IMR-90 (cell line): Measurements from ENCODE around the gene CABYR. TPM values are rescaled to one million over a fixed set of nuclear protein-coding genes. Genes with fewer than 3 reads are reported as not detected.

Experiments used
- ATAC-seq: fragments of 200-7000 bp; cut with Tn5 transposase; 2 replicates; pipeline ENCODE4 v1.9.1; 2020; ENCODE audit warnings: low read depth, mild to moderate bottlenecking, moderate library complexity
- BruUV-seq: library from RNA; stranded (reverse); fragments of 400-500 nt; replicated peaks from 2 replicates; lab custom pipeline; 2021; lab: Mats Ljungman, UMichigan
- CTCF ChIA-PET: fragments of 300-600 bp; formaldehyde crosslinking; extraction: SDS; loops from one replicate; lab custom pipeline; 2021; ENCODE audit warnings: antibody characterized with exemption; lab: Yijun Ruan, JAX
- POLR2A ChIA-PET: fragments of 300-600 bp; sonication (Branson Sonifier 250); formaldehyde crosslinking; loops from one replicate; lab custom pipeline; 2022; ENCODE audit warnings: antibody characterized with exemption; ENCODE audit not compliant: unreplicated experiment; lab: Charles Lee
- DNase-seq: peaks from one replicate; pipeline ENCODE4 v3.0.0; 2013
- H2AFZ ChIP-seq: replicated peaks from 2 replicates; pipeline ENCODE3; 2013; ENCODE audit warnings: low read length, mild to moderate bottlenecking; ENCODE audit not compliant: poor library complexity
- H2AK5ac ChIP-seq: 2 replicates; pipeline ENCODE4 v1.6.1; 2013; ENCODE audit warnings: low read depth, low read length, inconsistent platforms
- H2AK9ac ChIP-seq: replicated peaks from 2 replicates; pipeline ENCODE3; 2013; ENCODE audit warnings: mild to moderate bottlenecking, low read depth, low read length, moderate library complexity; ENCODE audit not compliant: poor library complexity
- H2BK120ac ChIP-seq: 2 replicates; pipeline ENCODE4 v1.6.1; 2013; ENCODE audit warnings: low read depth, low read length, inconsistent platforms
- H2BK15ac ChIP-seq: 3 replicates; pipeline ENCODE4 v1.6.1; 2013; ENCODE audit warnings: low read depth, low read length, inconsistent platforms
- H2BK20ac ChIP-seq: 2 replicates; pipeline ENCODE4 v1.6.1; 2013; ENCODE audit warnings: low read depth, mild to moderate bottlenecking, inconsistent platforms, low read length, moderate library complexity
- H2BK5ac ChIP-seq: 2 replicates; pipeline ENCODE4 v1.6.1; 2013; ENCODE audit warnings: mild to moderate bottlenecking, low read depth, low read length, inconsistent platforms; ENCODE audit not compliant: poor library complexity, severe bottlenecking
- H3K14ac ChIP-seq: replicated peaks from 2 replicates; pipeline ENCODE4 v1.6.1; 2013; ENCODE audit warnings: low read depth, low read length, inconsistent platforms
- H3K18ac ChIP-seq: 2 replicates; pipeline ENCODE4 v1.6.1; 2013; ENCODE audit warnings: low read depth, low read length, control low read depth
- H3K23ac ChIP-seq: 2 replicates; pipeline ENCODE4 v1.6.1; 2013; ENCODE audit warnings: low read depth, low read length, inconsistent platforms
- H3K27ac ChIP-seq: 2 replicates; pipeline ENCODE4 v1.5.1; 2013; ENCODE audit warnings: mild to moderate bottlenecking, control low read depth, low read length; ENCODE audit not compliant: insufficient read depth
- H3K27me3 ChIP-seq: 2 replicates; pipeline ENCODE4 v1.6.1; 2013; ENCODE audit warnings: low read length; ENCODE audit not compliant: control insufficient read depth, insufficient read depth
- H3K36me3 ChIP-seq: 2 replicates; pipeline ENCODE4 v1.6.1; 2013; ENCODE audit warnings: low read length, mixed read lengths; ENCODE audit not compliant: control insufficient read depth, insufficient read depth
- H3K4ac ChIP-seq: 2 replicates; pipeline ENCODE4 v1.6.1; 2013; ENCODE audit warnings: low read depth, low read length, inconsistent platforms
- H3K4me1 ChIP-seq: 2 replicates; pipeline ENCODE4 v1.6.1; 2013; ENCODE audit warnings: low read length, mixed read lengths; ENCODE audit not compliant: control insufficient read depth, insufficient read depth
- H3K4me2 ChIP-seq: 2 replicates; pipeline ENCODE4 v1.6.1; 2013; ENCODE audit warnings: low read depth, mild to moderate bottlenecking, control low read depth, low read length, moderate library complexity
- H3K4me3 ChIP-seq: 2 replicates; pipeline ENCODE4 v1.5.1; 2013; ENCODE audit warnings: low read depth, mild to moderate bottlenecking, control low read depth, low read length, moderate library complexity; ENCODE audit not compliant: insufficient read depth
- H3K56ac ChIP-seq: 2 replicates; pipeline ENCODE4 v1.6.1; 2013; ENCODE audit warnings: low read length, inconsistent platforms; ENCODE audit not compliant: insufficient read depth; ENCODE audit errors: extremely low read depth
- H3K79me1 ChIP-seq, 2 experiments: 2 replicates each; pipeline ENCODE4 v1.6.1; 2013; ENCODE audit warnings: low read length in 2 of 2, inconsistent platforms in 1 of 2, low read depth in 1 of 2
- H3K9ac ChIP-seq: 2 replicates; pipeline ENCODE4 v1.6.1; 2013; ENCODE audit warnings: low read depth, low read length, control low read depth
- H3K9me1 ChIP-seq: 2 replicates; pipeline ENCODE4 v1.6.1; 2013; ENCODE audit warnings: low read length, inconsistent platforms; ENCODE audit not compliant: insufficient read depth
- H3K9me3 ChIP-seq: 2 replicates; pipeline ENCODE4 v1.6.1; 2013; ENCODE audit warnings: low read length; ENCODE audit not compliant: control insufficient read depth, insufficient read depth
- H4K20me1 ChIP-seq: 2 replicates; pipeline ENCODE4 v1.6.1; 2013; ENCODE audit warnings: low read length, inconsistent platforms; ENCODE audit not compliant: insufficient read depth
- H4K5ac ChIP-seq: 2 replicates; pipeline ENCODE4 v1.6.1; 2013; ENCODE audit warnings: mild to moderate bottlenecking, low read depth, low read length, control low read depth
- H4K8ac ChIP-seq, 2 experiments: 2 replicates each; pipeline ENCODE4 v1.6.1; 2013; ENCODE audit warnings: low read depth in 2 of 2, low read length in 2 of 2, control low read depth in 1 of 2, inconsistent platforms in 1 of 2
- H4K91ac ChIP-seq: 2 replicates; pipeline ENCODE4 v1.6.1; 2013; ENCODE audit warnings: low read depth, low read length, inconsistent platforms; ENCODE audit not compliant: insufficient read depth
- CEBPB ChIP-seq: IDR thresholded peaks from 2 replicates; pipeline ENCODE4 v1.6.1; 2012; ENCODE audit warnings: low read depth, low read length, improper control_type of control experiment
- CHD1 ChIP-seq: IDR thresholded peaks from 2 replicates; pipeline ENCODE4 v1.6.1; 2012; ENCODE audit warnings: low read depth, low read length, improper control_type of control experiment
- FOS ChIP-seq: fragments of 150-350 bp; IDR thresholded peaks from 2 replicates; pipeline ENCODE4 v1.6.1; 2016; ENCODE audit warnings: low read depth, low read length
- MAZ ChIP-seq: IDR thresholded peaks from 2 replicates; pipeline ENCODE4 v1.6.1; 2012; ENCODE audit warnings: low read depth, mild to moderate bottlenecking, low read length, improper control_type of control experiment, moderate library complexity, borderline replicate concordance
- NFE2L2 ChIP-seq: fragments of 150-350 bp; IDR thresholded peaks from 2 replicates; pipeline ENCODE4 v1.6.1; 2016; ENCODE audit warnings: low read depth, mild to moderate bottlenecking, low read length
- POLR2A ChIP-seq: IDR thresholded peaks from 2 replicates; pipeline ENCODE4 v1.6.1; 2012; ENCODE audit warnings: mild to moderate bottlenecking, low read depth, low read length
- RFX5 ChIP-seq: IDR thresholded peaks from 2 replicates; pipeline ENCODE4 v1.8.0; 2012; ENCODE audit warnings: low read depth, mild to moderate bottlenecking, low read length, moderate library complexity
- WGBS, 2 experiments: methylation state at CpG; one replicate each; pipeline versions ENCODE4 v1.1.5 to v1.1.7; 2013; ENCODE audit warnings: missing lambda C conversion rate in 2 of 2; ENCODE audit not compliant: insufficient read length in 1 of 2; ENCODE audit errors: extremely low coverage in 2 of 2; 5-methylcytosine and 5-hydroxymethylcytosine counted together
- dilution Hi-C: fragments of 300-500 bp; cut with HindIII; formaldehyde crosslinking; loops from one replicate; pipeline ENCODE4 v1.14.3; 2018; ENCODE audit warnings: low sequenced_read_pairs; ENCODE audit not compliant: unreplicated experiment
- in situ Hi-C: fragments of 300-500 bp; cut with MboI; formaldehyde crosslinking; loops from 3 replicates; pipeline ENCODE4 v1.14.3; 2019; ENCODE audit warnings: low sequenced_read_pairs, inconsistent platforms, mixed read lengths
- intact Hi-C: fragments of 100-400 bp; cut with micrococcal nuclease; formaldehyde crosslinking; loops from 2 replicates; pipeline ENCODE4 v1.10.0; 2022
- polyA plus RNA-seq, 3 experiments: library from polyadenylated mRNA; depleted of rRNA; stranded (reverse); fragments of >200 nt; gene quantifications; 2 replicates each; pipeline ENCODE4 v1.2.3, GENCODE V29; 2012; ENCODE audit warnings: low replicate concordance in 1 of 3
- total RNA-seq: library from RNA; depleted of rRNA; stranded (reverse); fragments of >200 nt; gene quantifications from 2 replicates; pipeline ENCODE4 v1.2.3, GENCODE V29; 2012

Gene CABYR
- total and polyA plus RNA-seq, 2 of the 4 experiments (the other 2 are of a cell fraction) = 4.1 to 6.2 TPM

DNA sequence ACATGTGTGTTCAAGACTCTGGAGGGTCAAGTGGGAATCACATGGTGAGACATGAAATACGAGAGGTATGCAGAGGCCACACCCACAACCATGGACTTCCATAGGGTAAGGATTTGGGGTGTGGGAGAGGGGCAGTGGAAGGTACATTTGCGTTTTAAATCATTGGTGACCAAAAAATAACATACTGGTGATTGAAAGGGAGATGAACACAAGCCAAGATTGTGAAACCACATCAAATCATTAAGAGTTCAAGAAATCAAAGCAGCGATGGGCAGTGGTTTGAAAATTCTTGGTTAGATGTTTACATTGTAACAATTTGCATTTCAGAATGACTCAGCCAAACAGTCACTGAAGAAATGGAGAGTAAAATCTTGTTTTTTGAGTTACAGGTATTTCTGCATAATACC is 1.9 kb upstream of the CABYR start:
- peak overlapping the region; percentile 8; the same call in 1 of the 2 replicates for H3K4me2 ChIP-seq
- no peaks in the 10 kb centered on the region for H4K20me1 ChIP-seq
- no peak overlapping the region for H3K9ac ChIP-seq
- peaks cover 8% of the 10 kb centered on the region; the same call in 1 of the 2 replicates for H3K36me3 ChIP-seq
- dilution Hi-C loops = no loop called here
- no peak overlapping the region for H2BK20ac ChIP-seq
- H2AK9ac ChIP-seq = no peak overlapping the region
- H3K27ac ChIP-seq = no peak overlapping the region
- H2AFZ ChIP-seq = no peak overlapping the region
- H3K18ac ChIP-seq = peak overlapping the region; percentile 30; the same call in 1 of the 2 replicates
- no peak for ATAC-seq
- H2AK5ac ChIP-seq = no peak overlapping the region
- POLR2A ChIA-PET = no interaction called here
- H4K8ac ChIP-seq = no peak overlapping the region
- no peaks in the 10 kb centered on the region for H3K27me3 ChIP-seq
- no peak overlapping the region for H3K56ac ChIP-seq
- intact Hi-C loops = no loop called here
- no peak overlapping the region for H2BK15ac ChIP-seq
- no peak overlapping the region for H2BK5ac ChIP-seq
- BruUV-seq = no TSS peak
- H3K9me1 ChIP-seq = 0 out of 2 replicates have a peak, but pooled peaks cover 6% of the 10 kb centered on the region
- H3K4me1 ChIP-seq = peaks cover 2% of the 10 kb centered on the region
- no CpG with 5 or more reads among the region's 3 CpGs for WGBS, 2 experiments
- no peak overlapping the region for H3K14ac ChIP-seq
- TF ChIP-seq CEBPB = peak; percentile 71
- peak; percentile 40; the same call in 1 of the 2 replicates for TF ChIP-seq FOS
- TF ChIP-seq POLR2A = no peak
- peak; percentile 93 for TF ChIP-seq NFE2L2
- TF ChIP-seq RFX5 = no peak
- TF ChIP-seq MAZ = no peak
- no peak for TF ChIP-seq CHD1
- H3K23ac ChIP-seq = no peak overlapping the region
- in situ Hi-C loops = no loop called here
- no peak overlapping the region for H2BK120ac ChIP-seq
- peak; percentile 62 for DNase-seq
- no peak overlapping the region for H4K5ac ChIP-seq
- no peaks in the 10 kb centered on the region for H3K9me3 ChIP-seq
- H3K4ac ChIP-seq = no peak overlapping the region
- peaks cover 0 to 6% of the 10 kb centered on the region in 2 experiments; a peak in 1 of 4 replicates for H3K79me1 ChIP-seq
- no peak overlapping the region for H3K4me3 ChIP-seq
- H4K91ac ChIP-seq = no peak overlapping the region
- CTCF ChIA-PET = no interaction called here
